ENCODE measurements around the gene LACRT. TPM values are rescaled to one million over a fixed set of nuclear protein-coding genes. Genes with fewer than 3 reads are reported as not detected.

LACRT gene
- total RNA-seq, 2 donors from 2014 or later: not detected

DNA sequence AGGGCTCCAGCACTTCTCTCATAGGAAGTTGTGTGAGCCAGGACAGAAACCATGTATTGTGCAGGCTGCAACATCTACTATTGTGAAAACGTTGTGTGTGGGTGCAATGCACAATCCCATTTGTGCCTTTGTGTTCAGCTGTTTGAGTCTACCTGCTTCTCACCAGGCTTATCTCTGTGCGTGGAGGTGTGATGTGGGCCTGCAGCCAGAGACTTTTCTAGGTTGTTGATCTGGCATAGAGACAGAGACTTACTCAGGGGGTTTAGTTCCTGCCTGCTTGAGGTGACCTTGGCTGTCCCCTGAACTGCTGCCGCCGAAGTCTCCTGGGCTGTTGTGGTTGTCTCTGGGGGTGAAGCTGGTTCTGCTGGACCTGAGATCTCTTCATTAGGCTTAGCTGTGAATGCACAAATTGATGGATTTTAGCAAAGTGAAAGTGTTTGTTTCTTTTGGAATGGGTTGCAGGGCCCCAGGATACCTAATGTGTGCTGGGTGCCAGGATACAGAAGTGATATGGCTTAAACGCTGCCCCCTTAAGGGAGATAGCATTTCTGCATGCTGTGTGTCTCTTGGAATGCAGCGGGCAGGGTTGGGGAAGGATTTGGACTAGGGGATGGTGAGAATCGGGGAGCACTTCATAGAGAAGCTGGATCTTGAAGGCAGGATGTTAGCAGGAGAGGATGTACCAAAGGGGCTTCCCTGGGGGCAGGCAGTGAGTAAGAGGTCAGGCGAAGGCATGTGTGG is 2.5 kb downstream of the LACRT start:
- Histone ChIP-seq H3K36me3 (no peaks in the 10 kb centered on the region), H3K9me3 (no peaks in the 10 kb centered on the region), H3K27ac (no peak overlapping the region), H3K4me3 (no peak overlapping the region), H3K27me3 (no peaks in the 10 kb centered on the region), H3K4me1 (no peaks in the 10 kb centered on the region)
- TF ChIP-seq CTCF (IDR thresholded peaks at IDR 0.05): no peak
- DNase-seq (ENCODE audit: low spot score): no peak

DNA sequence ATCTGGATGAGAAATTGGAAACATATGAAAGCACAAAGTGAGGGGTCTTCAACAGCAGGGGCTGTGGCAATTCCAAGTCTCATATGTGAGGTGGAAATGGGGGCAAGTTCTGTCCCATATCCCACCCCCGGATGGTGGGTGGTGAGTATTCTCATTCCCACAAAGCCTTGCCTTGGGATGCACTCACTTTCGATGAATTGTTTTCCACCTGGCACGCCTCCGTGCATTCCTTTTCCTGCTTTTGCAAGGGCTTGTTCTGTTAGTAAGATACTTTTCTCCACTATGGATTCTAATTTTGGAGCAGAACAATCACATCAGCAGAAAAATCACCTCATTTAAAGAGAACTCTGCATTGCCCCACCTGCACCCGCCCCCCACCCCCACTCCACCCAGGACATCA is 3.1 kb downstream of the LACRT start:
- no peak for DNase-seq (ENCODE audit: low spot score)
- Histone ChIP-seq H3K4me3 (no peak overlapping the region), H3K36me3 (no peaks in the 10 kb centered on the region), H3K4me1 (no peaks in the 10 kb centered on the region), H3K27me3 (no peaks in the 10 kb centered on the region), H3K9me3 (no peaks in the 10 kb centered on the region), H3K27ac (no peak overlapping the region)
- TF ChIP-seq CTCF (IDR thresholded peaks at IDR 0.05): no peak

DNA sequence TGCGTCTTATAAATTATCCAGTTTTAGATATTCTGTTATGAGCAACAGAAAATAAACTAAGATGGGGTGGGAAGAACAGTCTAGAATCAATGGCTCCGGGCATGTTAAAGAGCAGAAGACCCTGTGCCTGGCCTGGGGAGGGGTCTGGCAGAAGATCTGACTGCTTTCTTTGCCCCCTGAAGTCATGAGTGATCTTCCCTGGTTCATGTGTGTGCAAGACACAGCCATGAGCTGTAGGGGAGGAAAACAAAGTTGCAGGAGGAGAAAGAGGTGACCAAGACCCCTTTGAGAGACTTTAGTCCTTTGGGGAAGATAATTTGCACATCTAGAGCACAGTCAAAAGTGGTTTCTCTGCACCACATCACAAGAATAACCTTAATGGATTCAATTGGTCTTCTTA is 4.8 kb downstream of the LACRT start:
- no peaks in the 10 kb centered on the region for H3K27me3 ChIP-seq
- no peak for TF ChIP-seq CTCF (IDR thresholded peaks at IDR 0.05)
- no peaks in the 10 kb centered on the region for H3K4me1 ChIP-seq
- no peaks in the 10 kb centered on the region for H3K36me3 ChIP-seq
- DNase-seq (ENCODE audit: low spot score): no peak
- no peak overlapping the region for H3K27ac ChIP-seq
- H3K9me3 ChIP-seq: no peaks in the 10 kb centered on the region
- H3K4me3 ChIP-seq: no peak overlapping the region

DNA sequence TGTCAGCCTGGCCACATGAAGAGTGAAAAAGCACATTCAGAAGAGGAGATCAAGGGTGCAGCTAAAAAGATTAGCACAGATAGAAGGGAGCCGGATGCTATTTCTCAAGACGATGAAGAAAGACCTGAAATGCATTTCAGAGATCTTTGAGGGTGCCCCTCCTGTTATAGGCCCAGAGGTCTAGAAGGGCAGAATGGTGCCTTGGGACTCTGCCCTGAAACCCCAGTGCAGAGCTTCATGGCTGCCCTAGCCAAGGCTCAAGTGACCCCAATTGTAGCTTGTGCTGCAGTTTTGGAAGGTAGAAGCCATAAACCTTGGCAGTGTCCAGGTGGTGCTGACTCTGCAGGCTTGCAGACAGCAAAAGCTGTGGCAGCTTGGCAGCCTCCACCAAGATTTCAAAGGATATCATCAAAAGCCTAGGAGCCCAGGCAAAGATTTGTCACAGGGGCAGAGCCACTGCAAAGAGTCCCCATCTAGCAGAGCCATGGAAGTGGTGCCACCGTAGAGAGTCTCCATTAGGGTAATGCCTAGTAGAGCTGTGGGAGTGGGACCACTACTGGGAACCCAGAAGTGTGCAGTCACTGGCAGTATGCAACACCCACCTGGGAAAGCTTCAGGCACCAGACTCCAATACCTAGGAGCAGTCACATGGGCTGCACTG is 6.4 kb downstream of the LACRT start:
- no peak for DNase-seq (ENCODE audit: low spot score)
- no peaks in the 10 kb centered on the region for H3K9me3 ChIP-seq
- TF ChIP-seq CTCF (IDR thresholded peaks at IDR 0.05): no peak
- no peaks in the 10 kb centered on the region for H3K36me3 ChIP-seq
- no peak overlapping the region for H3K27ac ChIP-seq
- H3K4me1 ChIP-seq: no peaks in the 10 kb centered on the region
- no peaks in the 10 kb centered on the region for H3K27me3 ChIP-seq
- no peak overlapping the region for H3K4me3 ChIP-seq

GRCh38 chr12:54627304-54627703 is 7.4 kb downstream of the LACRT start:
- Histone ChIP-seq H3K27ac (no peak overlapping the region), H3K4me1 (no peaks in the 10 kb centered on the region), H3K36me3 (no peaks in the 10 kb centered on the region), H3K4me3 (no peak overlapping the region), H3K27me3 (no peaks in the 10 kb centered on the region), H3K9me3 (no peaks in the 10 kb centered on the region)
- no peak for DNase-seq (ENCODE audit: low spot score)
- TF ChIP-seq CTCF (IDR thresholded peaks at IDR 0.05): no peak

Data from right atrium auricular region (tissue), 2 donors.